Hematopoietic multipotent progenitor cell treated with erythropoietin and hydrocortisone succinate and interleukin-3 and kit ligand, for 6 days (in vitro differentiated cells): ENCODE data around the gene TGFBI.
A peak's percentile ranks its signal among the peaks of the same experiment; 100 is the strongest.

Experiments used
- DNase-seq: peaks from one replicate; pipeline ENCODE4 v3.0.0-alpha.2; 2015

Gene TGFBI

DNA sequence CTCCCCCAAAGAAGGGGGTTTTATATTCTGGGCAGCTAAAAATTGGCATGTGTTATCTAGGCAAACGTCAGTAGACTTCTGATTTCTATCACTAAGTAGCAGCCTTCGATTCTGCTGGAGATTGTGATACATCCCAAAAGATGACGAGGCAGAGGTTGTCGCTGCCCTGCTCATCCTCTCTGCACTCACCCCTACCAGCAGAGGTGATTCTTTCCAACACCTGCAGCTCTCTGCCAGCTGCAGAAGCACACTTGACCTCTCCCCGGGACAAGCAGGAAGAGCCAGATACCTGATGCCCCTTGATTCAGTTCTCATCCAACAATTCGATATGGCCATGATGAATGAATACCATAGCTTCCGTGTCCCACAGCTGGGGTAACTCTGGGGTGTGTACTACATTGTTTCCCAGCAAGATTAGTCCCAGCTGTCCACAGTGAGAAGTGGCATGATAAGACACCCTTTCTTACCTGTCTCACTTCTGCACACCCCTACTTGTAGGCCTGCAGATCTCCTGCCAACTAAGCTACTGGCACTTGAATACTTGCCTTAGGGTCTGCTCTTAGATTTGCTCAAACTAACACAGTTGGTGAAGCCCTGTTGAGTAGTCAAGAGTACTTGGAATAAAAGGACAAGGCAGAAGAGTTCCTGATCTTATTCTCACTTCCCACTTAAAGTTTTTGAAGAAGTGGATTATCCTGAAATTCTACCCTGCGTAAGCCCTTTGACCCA, 66.3 kb downstream of the TGFBI start:
- no peak for DNase-seq

DNA sequence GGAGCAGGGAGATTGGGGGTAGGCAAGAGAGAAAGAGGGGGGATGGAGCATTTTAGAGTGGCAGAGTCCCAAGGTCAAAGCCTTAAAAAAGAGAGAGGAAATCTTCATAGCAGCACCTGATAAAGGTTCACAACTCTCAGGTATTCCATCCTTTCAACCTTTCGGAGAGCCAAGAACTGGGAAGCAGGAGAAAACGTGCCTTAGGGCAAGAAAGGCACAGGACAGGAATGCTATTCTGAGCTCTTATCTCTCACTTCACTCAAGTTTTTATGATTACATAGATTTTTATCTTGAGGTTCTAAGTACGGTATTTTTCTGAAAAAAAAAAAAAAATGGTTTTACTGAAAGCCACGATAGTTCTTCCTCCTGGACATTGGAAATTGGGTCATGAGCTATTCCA, 69.4 kb downstream of the TGFBI start:
- DNase-seq: no peak

DNA sequence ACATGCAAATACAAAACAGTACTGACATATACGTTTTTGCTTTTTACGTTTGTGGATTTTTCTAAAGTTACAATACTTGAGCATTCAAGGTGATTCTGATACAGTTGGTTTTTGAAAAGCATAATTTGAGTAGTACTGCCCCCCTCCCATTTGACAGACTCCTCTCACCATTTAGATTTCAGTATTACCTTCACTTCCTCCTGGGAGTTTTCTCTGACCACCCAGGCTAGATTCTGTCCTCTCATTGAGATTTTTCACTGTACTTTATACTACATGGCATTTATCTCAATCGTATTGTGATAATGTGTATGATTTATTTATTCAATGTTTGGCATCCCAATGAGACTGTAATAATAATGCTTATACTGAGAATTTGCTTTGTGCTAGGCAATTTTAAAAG, 71.1 kb downstream of the TGFBI start:
- DNase-seq: no peak

DNA sequence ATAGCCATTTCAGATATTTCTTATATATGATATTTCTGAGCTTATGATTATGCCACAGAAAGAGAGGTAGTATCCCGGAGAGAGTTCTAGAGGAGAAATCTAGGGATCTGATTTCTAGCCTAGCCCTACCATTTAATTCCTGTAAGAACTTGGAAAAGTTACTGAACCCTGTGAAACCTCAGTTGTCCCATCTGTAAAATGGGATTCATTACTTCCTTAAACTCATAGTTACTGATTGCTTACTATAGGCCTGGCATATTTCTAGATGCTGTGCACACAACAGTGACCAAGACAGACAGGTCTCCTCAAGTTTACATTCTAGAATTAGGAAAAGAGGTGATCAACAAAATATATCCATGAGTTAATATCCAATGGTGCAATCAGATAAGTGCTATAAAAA, 73.1 kb downstream of the TGFBI start:
- no peak for DNase-seq

DNA sequence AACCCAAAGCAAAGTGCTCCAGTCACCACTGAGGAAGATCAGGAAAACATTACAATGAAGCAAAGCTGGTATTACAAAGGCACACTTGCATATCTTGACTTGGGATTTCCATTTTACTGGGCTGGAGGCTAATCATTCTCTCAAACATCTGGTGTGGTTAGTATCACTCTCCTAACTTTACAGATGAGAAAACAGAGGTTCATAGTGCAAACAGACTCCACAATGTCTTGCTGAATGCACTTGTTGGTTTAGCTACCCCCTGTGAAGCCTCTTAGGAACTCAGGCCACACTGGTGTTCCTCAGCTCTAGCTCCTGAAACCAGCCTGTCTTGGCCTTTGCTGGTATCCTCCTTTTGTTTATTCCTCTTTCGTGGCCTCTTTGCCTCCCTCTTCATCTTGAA, 74.3 kb downstream of the TGFBI start:
- DNase-seq: no peak

DNA sequence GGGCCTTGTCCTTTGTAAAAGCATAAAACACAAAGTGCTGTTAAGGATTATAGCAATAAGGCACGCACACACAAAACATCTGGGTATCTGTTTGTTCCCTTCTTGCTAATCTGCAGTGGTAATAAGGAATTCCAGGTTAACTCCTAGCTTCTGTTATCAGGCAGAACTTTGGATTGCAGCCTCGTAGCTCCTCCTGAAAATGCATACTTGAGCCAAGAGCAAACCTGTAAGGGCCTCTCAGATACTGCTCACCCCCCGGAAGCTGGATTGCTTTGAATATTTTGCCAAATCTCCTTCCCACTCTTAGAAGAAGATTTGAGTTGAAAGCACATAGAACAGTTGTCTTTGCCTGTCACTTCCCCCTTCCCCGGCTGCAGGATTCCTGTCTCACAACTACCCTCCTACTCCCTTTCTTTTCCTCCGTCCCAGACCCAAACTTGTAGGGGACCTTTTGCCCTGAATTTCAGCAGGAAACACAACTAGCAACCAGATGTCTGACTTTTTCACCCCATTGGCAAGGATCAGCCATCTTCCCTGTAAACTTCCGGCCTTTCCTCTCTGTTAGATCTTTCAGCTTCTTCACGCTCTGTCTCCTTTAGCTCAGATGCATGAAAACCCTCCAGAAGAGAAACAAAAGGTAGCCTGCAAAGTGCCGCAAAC, 75.6 kb downstream of the TGFBI start:
- no peak for DNase-seq

DNA sequence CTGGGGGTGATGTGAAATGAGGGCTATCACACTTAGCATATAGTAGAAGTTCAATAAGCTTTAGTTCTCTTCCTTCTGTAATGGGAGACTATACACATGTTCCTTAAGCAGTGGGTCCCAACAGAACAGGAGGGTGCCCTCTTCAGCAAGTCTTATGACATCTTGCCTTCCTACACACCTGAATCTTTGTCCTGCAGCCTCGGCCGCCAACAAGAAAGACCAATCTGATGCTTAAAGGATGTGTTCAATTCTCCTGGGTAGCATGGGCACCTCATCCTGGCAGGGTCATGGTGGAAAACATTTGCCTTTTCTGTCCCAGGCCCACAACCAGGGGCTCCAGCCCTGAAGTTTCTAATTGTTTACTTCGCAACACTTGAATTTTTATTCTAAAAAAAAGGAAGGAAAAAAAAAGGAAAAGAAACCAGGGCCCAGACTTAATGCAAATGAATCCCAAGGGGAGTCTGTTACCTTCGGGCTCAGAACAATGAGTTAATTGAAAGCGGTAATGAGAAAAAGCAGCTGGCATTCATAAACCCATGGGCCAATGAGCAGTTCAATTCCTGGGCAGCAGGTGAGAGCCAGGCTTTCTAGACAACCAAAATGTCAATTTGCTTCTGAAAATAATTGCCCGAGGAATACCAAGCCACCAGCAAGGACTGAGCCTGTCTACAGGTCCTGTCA, 77.7 kb downstream of the TGFBI start:
- no peak for DNase-seq

DNA sequence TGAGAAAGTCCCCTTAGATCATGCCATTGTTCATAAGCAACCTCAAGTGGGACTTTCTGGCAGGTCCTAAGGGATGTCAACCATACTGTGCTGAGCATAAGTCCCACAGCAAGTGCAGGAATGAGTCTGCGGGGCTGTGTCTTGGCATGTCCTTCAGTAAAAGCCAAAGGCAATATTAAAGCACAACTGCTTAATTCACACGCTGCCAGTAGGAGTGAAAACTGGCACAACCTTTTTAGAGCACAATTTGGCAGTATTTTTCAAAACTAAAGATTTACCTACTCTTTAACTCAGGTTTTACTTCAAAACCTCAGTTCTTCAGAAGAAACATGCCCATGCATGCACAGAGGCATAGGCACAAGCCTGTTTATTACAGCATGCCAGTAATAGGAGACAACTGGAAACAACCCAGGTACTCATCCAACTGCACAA, 79.4 kb downstream of the TGFBI start:
- no peak for DNase-seq

DNA sequence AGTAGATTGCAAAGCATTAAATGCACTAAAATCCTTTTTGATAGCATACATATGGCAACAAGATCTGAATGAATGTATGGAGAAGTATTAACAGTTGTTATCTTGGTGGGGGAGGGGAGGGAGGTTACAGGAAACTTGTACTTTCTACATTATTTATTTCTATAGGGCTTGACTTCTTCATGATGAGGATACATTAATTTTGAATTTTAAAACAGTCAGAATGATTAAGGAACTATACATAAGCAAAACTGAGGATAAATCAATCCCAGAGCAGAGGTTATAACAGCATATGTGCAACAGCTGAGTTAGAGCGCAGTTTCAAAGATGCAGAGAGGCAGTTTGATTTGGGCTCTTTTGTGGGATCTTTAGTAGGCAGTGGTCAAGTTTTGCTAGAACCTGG, 80.0 kb downstream of the TGFBI start:
- no peak for DNase-seq

DNA sequence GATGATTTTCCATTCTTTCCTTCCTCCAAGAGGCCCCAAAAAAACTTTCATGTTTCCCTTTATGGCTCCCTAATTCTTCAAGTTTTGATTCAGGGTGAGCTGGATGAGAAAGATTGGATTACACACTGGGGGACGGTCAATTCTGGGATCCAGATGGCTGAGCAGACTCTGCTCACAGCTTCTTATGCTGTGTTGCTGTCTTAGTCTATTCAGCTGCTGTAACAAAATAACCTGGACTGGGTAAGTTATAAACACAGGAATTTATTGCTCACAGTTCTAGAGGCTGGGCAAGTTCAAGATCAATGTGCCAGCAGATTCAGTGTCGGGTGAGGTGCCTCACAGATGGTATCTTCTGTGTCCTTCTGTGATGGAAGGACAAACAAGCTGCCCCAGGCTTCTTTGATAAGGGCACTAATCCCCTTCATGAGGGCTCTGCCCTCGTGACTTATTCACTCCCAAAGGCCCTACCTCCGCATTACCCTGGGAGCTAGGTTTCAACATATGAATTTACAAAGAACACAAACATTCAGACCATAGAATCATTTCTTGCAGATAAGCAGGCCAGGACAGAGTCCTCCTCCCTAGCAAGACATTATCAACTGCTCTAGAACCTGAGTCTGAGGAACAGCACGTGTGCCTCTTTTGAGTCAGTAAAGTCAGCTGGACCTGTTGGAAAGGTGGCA, 80.8 kb downstream of the TGFBI start:
- DNase-seq: peak; percentile 41
